A673 (cell line): ENCODE measurements around the gene ENOX2. TPM values are rescaled to one million over a fixed set of nuclear protein-coding genes. Genes with fewer than 3 reads are reported as not detected.
A peak's percentile ranks its signal among the peaks of the same experiment; 100 is the strongest.

ENCODE experiments used
- BruUV-seq: library from RNA; stranded (reverse); fragments of 400-500 nt; replicated peaks from 2 replicates; lab custom pipeline; 2021; lab: Mats Ljungman, UMichigan
- CTCF ChIA-PET: fragments of 300-600 bp; sonication (Branson Sonifier 250); formaldehyde crosslinking; loops from one replicate; lab custom pipeline; 2022; ENCODE audit warnings: antibody characterized with exemption; lab: Charles Lee
- POLR2A ChIA-PET: fragments of 300-600 bp; sonication (Branson Sonifier 250); formaldehyde crosslinking; loops from one replicate; lab custom pipeline; 2022; ENCODE audit warnings: antibody characterized with exemption; ENCODE audit not compliant: low non-redundant PET; lab: Charles Lee
- DNase-seq: peaks from one replicate; pipeline ENCODE4 v3.0.0-alpha.2; 2015; ENCODE audit warnings: low spot score
- H3K27ac ChIP-seq: fragments of 200-600 bp; sonication (generic); 2 replicates; pipeline ENCODE4 v1.5.1; 2016; ENCODE audit warnings: mixed run types, low read depth, mild to moderate bottlenecking, mixed read lengths, antibody characterized with exemption, low read length; ENCODE audit not compliant: poor library complexity, severe bottlenecking
- H3K27me3 ChIP-seq: fragments of 200-600 bp; sonication (generic); replicated peaks from 2 replicates; pipeline ENCODE4 v1.6.1; 2017; ENCODE audit warnings: mixed run types, low read depth, mild to moderate bottlenecking, mixed read lengths, antibody characterized with exemption, low read length; ENCODE audit not compliant: insufficient read depth, poor library complexity
- H3K36me3 ChIP-seq: fragments of 200-600 bp; sonication (generic); 2 replicates; pipeline ENCODE4 v1.6.1; 2016; ENCODE audit warnings: mixed run types, mild to moderate bottlenecking, mixed read lengths, antibody characterized with exemption, low read length; ENCODE audit not compliant: insufficient read depth, poor library complexity, severe bottlenecking
- H3K4me1 ChIP-seq: fragments of 200-600 bp; sonication (generic); 2 replicates; pipeline ENCODE4 v1.6.1; 2017; ENCODE audit warnings: mixed run types, mild to moderate bottlenecking, mixed read lengths, antibody characterized with exemption, low read length; ENCODE audit not compliant: insufficient read depth, poor library complexity, severe bottlenecking
- H3K4me3 ChIP-seq: fragments of 200-600 bp; sonication (generic); 2 replicates; pipeline ENCODE4 v1.5.1; 2016; ENCODE audit warnings: low read depth, mixed run types, mild to moderate bottlenecking, mixed read lengths, low read length; ENCODE audit not compliant: poor library complexity, severe bottlenecking
- H3K9me3 ChIP-seq: fragments of 200-600 bp; sonication (generic); 2 replicates; pipeline ENCODE4 v1.6.1; 2016; ENCODE audit warnings: mixed run types, low read depth, mild to moderate bottlenecking, mixed read lengths, antibody characterized with exemption, low read length; ENCODE audit not compliant: poor library complexity, severe bottlenecking
- CTCF ChIP-seq: fragments of 300-800, 200-600 bp; sonication (generic); conservative IDR thresholded peaks from 2 replicates; pipeline ENCODE4 v1.5.1; 2017; ENCODE audit warnings: low read depth, mild to moderate bottlenecking, antibody characterized with exemption, low read length, moderate library complexity, mixed read lengths
- EZH2 ChIP-seq: fragments of 200-600 bp; sonication (generic); IDR thresholded peaks from 2 replicates; pipeline ENCODE4 v1.6.1; 2017; ENCODE audit warnings: borderline replicate concordance, low read depth, mild to moderate bottlenecking, mixed read lengths, antibody characterized with exemption, low read length; ENCODE audit not compliant: poor library complexity, severe bottlenecking
- intact Hi-C: fragments of 100-400 bp; cut with micrococcal nuclease; formaldehyde crosslinking; loops from one replicate; pipeline ENCODE4 v1.10.0; 2022; ENCODE audit not compliant: unreplicated experiment
- total RNA-seq: library from RNA; stranded (reverse); gene quantifications from 2 replicates; pipeline ENCODE4 v1.2.3, GENCODE V29; 2021

Gene ENOX2
- total RNA-seq, 1 experiment from 2014 or later = 12.9 TPM

- ChIA-PET CTCF (no interaction called here), POLR2A (no interaction called here)
- TF ChIP-seq EZH2 (no peak), CTCF (no peak)
- Histone ChIP-seq H3K4me3 (no peak overlapping the region), H3K27ac (peak overlapping the region; percentile 26), H3K9me3 (no peaks in the 10 kb centered on the region), H3K4me1 (peaks cover 13% of the 10 kb centered on the region), H3K27me3 (no peaks in the 10 kb centered on the region), H3K36me3 (no peaks in the 10 kb centered on the region)
- no TSS peak for BruUV-seq
- DNase-seq = no peak
- intact Hi-C loops = no loop called here
Observed at GRCh38 chrX:130704053-130705038, 198.7 kb downstream of the ENOX2 start.

DNA sequence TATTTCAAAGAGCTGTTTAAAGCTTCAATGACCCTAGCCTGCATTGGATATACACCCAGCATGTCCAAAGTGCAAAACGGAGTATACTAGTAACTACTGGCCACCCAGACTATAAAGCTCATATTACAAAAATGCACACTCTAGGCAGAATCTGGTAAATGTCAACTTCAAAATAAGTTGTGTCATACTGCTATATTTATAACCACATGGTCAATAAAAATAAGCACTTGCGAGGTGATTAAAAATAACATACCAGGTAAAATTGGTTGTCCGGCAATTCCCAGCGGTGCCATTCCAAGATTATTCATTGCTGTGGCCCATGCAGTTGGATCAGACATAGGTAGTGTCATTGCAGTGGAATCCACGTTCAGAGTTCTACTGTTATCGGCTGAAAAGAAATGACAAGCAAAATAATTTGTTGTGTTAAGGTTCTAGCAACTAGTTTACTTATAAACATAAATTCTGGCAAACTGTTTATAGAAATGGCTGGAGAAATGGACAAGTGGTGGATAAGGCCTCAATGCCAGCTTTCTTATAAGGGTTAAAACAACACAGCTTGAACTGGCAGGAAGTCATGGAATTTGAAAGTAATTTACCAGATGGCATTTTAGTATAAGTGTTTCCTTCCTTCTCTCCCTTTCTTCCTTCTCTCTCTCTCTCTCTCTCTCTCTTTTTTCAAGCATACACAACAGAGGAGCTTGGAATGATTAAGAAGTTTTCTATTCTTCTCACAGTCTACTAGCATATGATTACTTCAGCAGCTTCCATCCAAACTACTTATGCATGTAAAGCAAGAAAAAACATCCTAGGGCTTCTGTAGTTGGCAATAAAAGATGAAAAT is 199.9 kb downstream of the ENOX2 start:
- ChIA-PET CTCF (no interaction called here), POLR2A (no interaction called here)
- peaks cover 13% of the 10 kb centered on the region for H3K4me1 ChIP-seq
- H3K27me3 ChIP-seq = no peaks in the 10 kb centered on the region
- intact Hi-C loops = no loop called here
- H3K27ac ChIP-seq = peak overlapping the region; percentile 26
- no TSS peak for BruUV-seq
- DNase-seq = peak; percentile 67
- no peaks in the 10 kb centered on the region for H3K36me3 ChIP-seq
- H3K9me3 ChIP-seq = no peaks in the 10 kb centered on the region
- H3K4me3 ChIP-seq = no peak overlapping the region
- TF ChIP-seq CTCF (no peak), EZH2 (no peak)

GRCh38 chrX:130700629-130701028 is 202.4 kb downstream of the ENOX2 start:
- H3K36me3 ChIP-seq = no peaks in the 10 kb centered on the region
- ChIA-PET CTCF (no interaction called here), POLR2A (no interaction called here)
- no peak overlapping the region for H3K27ac ChIP-seq
- intact Hi-C loops = no loop called here
- H3K4me1 ChIP-seq = peaks cover 13% of the 10 kb centered on the region
- no peaks in the 10 kb centered on the region for H3K9me3 ChIP-seq
- no TSS peak for BruUV-seq
- no peak overlapping the region for H3K4me3 ChIP-seq
- TF ChIP-seq CTCF = no peak
- no peak for TF ChIP-seq EZH2
- H3K27me3 ChIP-seq = no peaks in the 10 kb centered on the region
- DNase-seq = no peak
